Limb (tissue), 2 donors: ENCODE results near the gene CDC20.
"Not testable (repeated sequence)": the region's sequence is repeated elsewhere in the genome, so short reads cannot be mapped to it uniquely, and the experiment has no call there.

ENCODE experiments used
- DNase-seq, 2 donors: peaks; one replicate each; pipeline ENCODE4 v3.0.0-alpha.2; 2016; ENCODE audit errors: extremely low spot score in 2 of 2

The CDC20 gene

GRCh38 chr1:43382027-43382779, 23.4 kb downstream of the CDC20 start:
- DNase-seq: no peak

GRCh38 chr1:43383449-43383848, 24.7 kb downstream of the CDC20 start:
- no peak for DNase-seq

- DNase-seq: no peak
Observed at GRCh38 chr1:43386676-43387075, 27.9 kb downstream of the CDC20 start.

- no peak for DNase-seq
Observed at GRCh38 chr1:43387976-43388599, 29.3 kb downstream of the CDC20 start.

DNA sequence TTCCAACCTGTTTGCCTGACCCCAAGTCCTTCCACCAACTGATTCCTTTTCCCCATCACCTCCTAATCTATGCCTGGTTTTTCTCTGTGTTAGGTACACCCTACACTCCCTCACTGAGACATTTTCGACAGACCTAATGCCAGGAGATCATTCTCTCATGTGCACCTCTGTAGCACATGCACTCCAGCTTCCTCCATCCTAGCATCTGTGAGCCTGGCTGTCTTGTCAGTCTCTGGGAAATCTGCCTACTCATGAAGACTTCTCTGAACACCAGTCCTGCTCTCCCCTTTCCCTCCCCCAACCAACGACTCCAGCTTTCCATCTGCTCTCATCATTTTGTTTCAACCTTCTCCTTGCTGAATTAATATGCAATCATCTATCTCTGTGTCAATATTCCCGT, 29.8 kb downstream of the CDC20 start:
- DNase-seq: no peak

DNA sequence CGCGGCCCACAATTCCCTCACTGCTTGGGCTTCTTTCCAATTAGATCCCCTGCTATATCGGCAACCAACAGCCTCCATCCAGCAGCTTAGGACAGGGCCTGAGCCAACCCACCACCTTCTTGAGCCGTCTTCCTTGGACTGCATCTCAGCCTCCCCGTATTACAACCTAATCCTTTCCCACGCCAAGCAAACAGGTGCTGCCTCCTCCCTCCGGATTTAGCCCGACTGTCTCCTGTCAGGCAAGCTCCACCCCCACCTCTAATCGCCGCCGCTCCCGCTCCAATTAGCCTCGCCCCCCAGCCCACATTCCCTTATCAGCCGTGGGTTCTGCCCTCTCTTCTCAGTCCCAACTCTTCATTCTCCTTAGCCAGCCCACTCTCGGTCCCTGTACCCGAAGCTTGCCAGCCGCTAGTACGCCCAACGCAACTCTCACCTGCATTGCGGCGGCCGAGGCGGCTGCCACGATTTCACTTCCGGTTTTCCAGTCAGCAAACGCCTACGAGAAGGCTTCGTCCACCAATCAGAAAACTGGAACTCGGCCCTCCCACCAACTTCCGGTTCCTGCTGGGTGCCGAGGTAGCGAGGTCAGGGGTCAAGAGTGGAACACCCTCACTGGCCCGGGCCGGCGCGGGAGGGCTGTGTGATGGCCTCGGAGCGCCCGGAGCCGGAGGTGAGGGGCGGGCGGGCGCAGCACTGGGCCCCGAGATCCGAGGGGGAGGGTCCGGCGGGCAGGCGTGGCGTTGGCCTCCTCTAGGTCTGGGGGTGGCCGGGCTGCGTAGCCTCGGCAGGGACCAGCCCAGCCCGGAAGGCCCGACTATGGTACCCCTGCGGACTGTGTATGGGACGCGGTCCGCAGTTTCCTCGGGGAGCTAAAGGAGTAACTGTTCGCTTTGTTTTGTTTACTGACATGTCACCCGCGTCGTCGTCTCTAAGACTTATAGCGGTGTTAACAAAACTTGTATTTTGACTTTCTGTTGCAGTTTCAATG, 30.8 kb downstream of the CDC20 start, which contains the start of the genes MED8 and SZT2:
Gene MED8 (minus strand): TSS at position 475 of the 988 bp plus-strand sequence. CDS start 36 bp downstream, at position 439.
Gene SZT2 (plus strand): TSS at position 574 of the 988 bp plus-strand sequence. CDS start 70 bp downstream, at position 644.
- DNase-seq: peak; percentile 93 to 95

DNA sequence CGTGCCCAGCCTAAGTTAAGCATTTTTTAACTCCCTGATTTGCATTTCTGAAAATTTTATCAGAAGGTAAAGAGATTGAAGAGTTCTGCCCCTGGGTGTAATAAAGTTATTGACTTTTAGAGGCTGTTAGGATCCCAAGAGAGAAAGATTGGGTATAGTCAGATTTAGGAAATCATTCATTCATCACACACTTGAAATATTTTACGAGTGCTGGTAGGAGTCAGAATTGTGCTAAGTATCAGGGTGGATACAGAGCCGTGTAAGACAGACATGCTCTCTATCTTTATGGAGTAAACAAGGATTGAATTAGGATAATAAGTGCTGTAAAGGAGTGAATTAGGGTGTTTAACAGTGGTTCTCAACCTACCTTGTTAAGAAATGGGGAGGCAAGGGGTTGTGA, 33.9 kb downstream of the CDC20 start:
- DNase-seq: no peak

GRCh38 chr1:43395523-43395922, 36.7 kb downstream of the CDC20 start:
- no peak for DNase-seq

GRCh38 chr1:43396059-43396458, 37.3 kb downstream of the CDC20 start:
- no peak for DNase-seq

DNA sequence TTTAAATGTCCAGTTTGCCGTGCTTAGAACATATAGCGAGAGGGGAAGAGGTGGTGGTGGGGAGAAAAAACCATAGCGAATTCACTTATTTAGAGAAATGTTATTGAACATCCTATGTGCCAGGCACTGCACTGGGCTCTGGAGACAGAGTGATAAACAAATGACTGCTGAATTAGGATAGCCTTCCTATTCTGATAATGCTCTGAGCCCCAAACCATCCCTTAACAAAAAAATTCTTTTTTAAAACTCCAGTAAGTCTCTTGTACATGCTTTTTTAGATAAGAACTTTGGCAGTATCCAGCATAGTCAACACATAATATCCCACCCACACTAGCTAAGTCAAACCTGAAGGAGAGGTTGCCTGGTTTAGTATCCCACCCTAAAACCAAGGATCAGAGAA, 39.4 kb downstream of the CDC20 start:
- no peak for DNase-seq

DNA sequence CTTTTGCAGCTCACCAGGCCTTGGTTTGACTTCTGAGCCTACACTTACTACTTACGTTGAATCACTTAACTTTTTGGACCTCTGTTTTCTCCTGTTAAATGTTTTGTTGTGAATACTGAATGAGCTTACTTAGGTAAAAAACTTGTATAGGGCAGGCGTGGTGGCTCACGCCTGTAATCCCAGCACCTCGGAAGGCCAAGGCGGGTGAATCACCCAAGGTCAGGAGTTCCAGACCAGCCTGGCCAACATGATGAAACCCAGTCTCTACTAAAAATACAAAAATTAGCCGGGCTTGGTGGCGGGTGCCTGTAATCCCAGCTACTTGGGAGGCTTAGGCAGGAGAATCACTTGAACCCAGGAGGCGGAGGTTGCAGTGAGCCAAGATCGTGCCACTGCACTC, 41.7 kb downstream of the CDC20 start:
- DNase-seq: not testable (repeated sequence)

GRCh38 chr1:43402089-43402865, 43.5 kb downstream of the CDC20 start:
- no peak for DNase-seq

DNA sequence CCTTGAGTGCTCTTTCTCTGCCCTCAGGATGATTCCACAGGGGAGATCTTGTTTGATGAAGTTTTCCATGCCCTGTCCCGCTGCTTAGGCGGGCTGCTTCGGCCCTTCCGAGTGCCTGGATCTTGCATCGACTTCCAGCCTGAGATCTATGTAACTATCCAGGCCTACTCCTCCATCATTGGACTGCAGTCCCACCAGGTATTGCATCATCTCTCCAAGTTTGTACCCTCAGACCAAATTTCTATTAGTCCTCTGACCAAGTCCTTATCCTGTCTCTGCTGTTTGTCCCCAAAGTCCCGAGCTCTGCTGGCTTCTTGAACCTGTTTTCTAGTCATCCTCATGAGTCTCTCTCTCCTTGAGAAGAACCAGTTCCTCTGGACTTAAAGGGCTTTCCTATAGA, 45.6 kb downstream of the CDC20 start:
- DNase-seq: no peak

DNA sequence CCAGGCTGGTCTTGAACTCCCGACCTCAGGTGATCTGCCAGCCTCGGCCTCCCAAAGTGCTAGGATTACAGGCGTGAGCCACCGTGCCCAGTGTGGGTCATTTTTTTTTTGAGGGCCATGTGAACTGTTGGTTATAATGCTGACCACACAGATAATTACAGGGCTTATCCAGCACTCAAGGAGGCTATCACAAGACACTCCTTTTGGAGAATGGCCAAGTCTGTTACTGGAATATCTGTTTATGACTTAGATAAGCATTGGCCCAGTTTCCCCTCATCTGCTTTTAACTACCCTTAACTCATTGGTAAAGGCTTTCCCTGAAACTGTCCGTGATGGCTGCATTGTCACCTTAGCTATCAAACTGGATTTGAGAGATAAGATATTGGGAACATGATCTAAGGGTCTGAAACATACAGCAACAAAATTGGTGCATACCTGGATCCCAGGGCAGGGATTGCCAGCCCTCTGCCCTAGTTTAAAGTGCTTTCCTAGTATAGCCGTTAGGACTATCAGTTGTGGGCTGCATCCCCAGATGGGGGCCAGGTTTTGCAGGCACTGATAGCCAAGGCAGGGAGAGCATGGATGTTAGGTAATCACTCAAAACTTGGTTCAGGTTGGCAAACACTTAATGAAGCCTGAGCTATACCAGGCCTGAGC, 46.6 kb downstream of the CDC20 start:
- DNase-seq: no peak

DNA sequence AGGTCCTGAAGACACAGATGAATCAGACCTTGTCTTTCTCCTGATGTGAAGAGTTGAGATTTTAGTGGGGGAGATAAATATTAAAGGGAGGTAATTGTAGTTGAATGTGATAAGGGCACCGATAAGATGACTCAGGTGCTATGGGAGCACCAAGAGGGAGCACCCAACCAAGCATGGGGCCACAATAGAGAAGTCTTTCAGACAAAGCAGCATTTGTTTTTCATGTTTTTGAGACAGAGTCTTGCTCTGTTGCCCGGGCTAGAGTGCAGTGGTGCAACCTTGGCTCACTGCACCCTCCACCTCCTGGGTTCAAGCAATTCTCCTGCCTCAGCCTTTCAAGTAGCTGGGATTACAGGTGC, 47.1 kb downstream of the CDC20 start:
- DNase-seq: no peak

- DNase-seq: no peak
Observed at GRCh38 chr1:43410571-43410970, 51.8 kb downstream of the CDC20 start.
